ENCODE measurements around the gene TRPM2. TPM values are rescaled to one million over a fixed set of nuclear protein-coding genes. Genes with fewer than 3 reads are reported as not detected.

Gene TRPM2
- total and polyA plus RNA-seq, 2 donors: 2.7 to 9.4 TPM

DNA sequence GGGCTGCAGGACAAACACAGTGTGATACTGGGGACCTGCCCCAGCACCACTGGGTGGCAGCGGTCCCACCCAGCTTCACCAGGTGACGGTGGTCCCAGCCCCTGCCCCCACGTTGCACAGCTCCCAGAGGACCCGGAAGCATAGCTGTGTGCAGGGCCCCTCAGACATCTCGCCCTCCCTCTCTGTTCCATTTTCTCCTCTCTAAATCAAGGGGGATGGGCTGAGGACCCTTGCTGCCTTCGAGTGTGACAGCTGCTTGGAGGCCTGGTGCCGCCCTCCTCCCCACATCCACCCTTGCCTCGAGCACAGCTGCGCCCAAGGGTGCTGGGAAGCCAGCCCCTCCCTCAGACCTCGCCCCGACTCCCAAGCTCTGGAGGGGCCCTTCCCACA, 85.8 kb downstream of the TRPM2 start:
- DNase-seq (ENCODE audit: low read depth in 6 of 9, low spot score in 9 of 9): no peak
- 91% methylated on average over 11 of the region's 11 CpGs for WGBS

DNA sequence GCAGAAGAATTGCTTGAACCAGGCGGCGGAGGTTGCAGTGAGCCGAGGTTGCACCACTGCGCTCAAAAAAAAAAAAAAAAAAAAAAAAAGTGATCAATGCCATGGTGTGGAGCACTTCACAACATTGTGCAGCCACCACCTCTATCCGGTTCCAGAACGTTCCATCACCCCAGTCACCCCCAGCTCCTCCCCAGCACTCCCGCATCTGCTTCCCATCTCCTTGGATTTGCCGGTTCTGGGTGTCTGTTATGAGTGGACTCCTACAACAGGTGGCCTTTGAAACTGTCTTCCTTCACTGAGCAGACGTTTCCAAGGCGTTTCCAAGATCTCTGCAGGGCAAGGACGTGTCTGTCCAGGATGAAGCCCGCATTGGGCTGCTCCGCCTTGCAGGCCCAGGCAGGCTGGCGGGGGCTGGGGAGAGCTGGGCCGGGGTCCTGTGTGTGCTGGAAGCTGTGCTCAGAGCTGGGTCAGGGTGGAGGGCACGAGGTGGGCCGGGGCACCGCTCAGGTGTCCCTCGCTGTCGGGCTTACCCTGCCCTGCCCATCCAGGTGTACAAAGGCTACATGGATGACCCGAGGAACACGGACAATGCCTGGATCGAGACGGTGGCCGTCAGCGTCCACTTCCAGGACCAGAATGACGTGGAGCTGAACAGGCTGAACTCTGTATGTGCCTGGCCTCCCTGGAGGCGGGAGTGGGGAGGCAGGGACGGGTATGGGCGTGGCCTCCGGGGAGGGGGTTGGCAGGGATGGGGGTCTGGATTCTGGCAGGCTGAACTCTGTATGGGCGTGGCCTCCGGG, 87.0 kb downstream of the TRPM2 start:
- WGBS: 93% methylated on average over 33 of the region's 33 CpGs
- no peaks in the 10 kb centered on the region for H3K4me1 ChIP-seq (ENCODE audit: control insufficient read depth in 2 of 2, insufficient read depth in 2 of 2, low read length in 2 of 2)
- no peak for DNase-seq (ENCODE audit: low read depth in 6 of 9, low spot score in 9 of 9)
- no peak overlapping the region for H3K27ac ChIP-seq (ENCODE audit: low read depth in 1 of 2, low read length in 1 of 2)
- no peaks in the 10 kb centered on the region for H3K27me3 ChIP-seq (ENCODE audit: control insufficient read depth in 2 of 2, insufficient read depth in 1 of 2, low read length in 1 of 2)
- H3K36me3 ChIP-seq (ENCODE audit: control insufficient read depth in 2 of 2, insufficient read depth in 2 of 2, low read length in 1 of 2): no peaks in the 10 kb centered on the region
- H3K4me3 ChIP-seq (ENCODE audit: low read length in 2 of 2): no peak overlapping the region
- peaks cover 0 to 7% of the 10 kb centered on the region in 2 donors for H3K9me3 ChIP-seq (ENCODE audit: control insufficient read depth in 2 of 2, insufficient read depth in 1 of 2, low read length in 1 of 2)

More for the DNA sequence above, 85.8 kb downstream of the TRPM2 start:
- H3K9me3 ChIP-seq (ENCODE audit: control insufficient read depth in 2 of 2, insufficient read depth in 1 of 2, low read length in 1 of 2): peaks cover 0 to 2% of the 10 kb centered on the region in 2 donors
- H3K36me3 ChIP-seq (ENCODE audit: control insufficient read depth in 2 of 2, insufficient read depth in 2 of 2, low read length in 1 of 2): no peaks in the 10 kb centered on the region
- H3K4me1 ChIP-seq (ENCODE audit: control insufficient read depth in 2 of 2, insufficient read depth in 2 of 2, low read length in 2 of 2): no peaks in the 10 kb centered on the region
- no peaks in the 10 kb centered on the region for H3K27me3 ChIP-seq (ENCODE audit: control insufficient read depth in 2 of 2, insufficient read depth in 1 of 2, low read length in 1 of 2)
- no peak overlapping the region for H3K4me3 ChIP-seq (ENCODE audit: low read length in 2 of 2)
- H3K27ac ChIP-seq (ENCODE audit: low read depth in 1 of 2, low read length in 1 of 2): no peak overlapping the region

DNA sequence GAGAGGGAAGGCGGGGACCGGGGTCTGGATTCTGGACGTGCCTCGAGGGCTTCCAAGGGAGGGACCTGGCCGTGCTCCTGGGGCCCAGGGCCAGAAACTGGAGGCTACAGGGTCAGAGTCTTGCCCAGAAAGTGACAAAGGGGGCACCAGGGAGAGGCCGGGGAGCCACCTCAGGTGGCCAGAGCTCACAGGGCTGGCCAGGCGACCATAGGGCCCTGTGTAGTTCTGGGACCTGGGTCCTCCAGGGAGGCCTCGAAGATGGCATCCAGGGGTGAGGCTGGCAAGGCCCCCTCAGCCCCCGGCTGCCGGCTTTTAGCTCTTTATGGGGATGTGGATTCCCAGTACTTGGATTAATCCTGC, 87.6 kb downstream of the TRPM2 start:
- H3K4me1 ChIP-seq (ENCODE audit: control insufficient read depth in 2 of 2, insufficient read depth in 2 of 2, low read length in 2 of 2): no peaks in the 10 kb centered on the region
- H3K4me3 ChIP-seq (ENCODE audit: low read length in 2 of 2): no peak overlapping the region
- peaks cover 0 to 7% of the 10 kb centered on the region in 2 donors for H3K9me3 ChIP-seq (ENCODE audit: control insufficient read depth in 2 of 2, insufficient read depth in 1 of 2, low read length in 1 of 2)
- 93% methylated on average over 10 of the region's 10 CpGs for WGBS
- no peak overlapping the region for H3K27ac ChIP-seq (ENCODE audit: low read depth in 1 of 2, low read length in 1 of 2)
- DNase-seq (ENCODE audit: low read depth in 6 of 9, low spot score in 9 of 9): no peak
- H3K27me3 ChIP-seq (ENCODE audit: control insufficient read depth in 2 of 2, insufficient read depth in 1 of 2, low read length in 1 of 2): no peaks in the 10 kb centered on the region
- no peaks in the 10 kb centered on the region for H3K36me3 ChIP-seq (ENCODE audit: control insufficient read depth in 2 of 2, insufficient read depth in 2 of 2, low read length in 1 of 2)

DNA sequence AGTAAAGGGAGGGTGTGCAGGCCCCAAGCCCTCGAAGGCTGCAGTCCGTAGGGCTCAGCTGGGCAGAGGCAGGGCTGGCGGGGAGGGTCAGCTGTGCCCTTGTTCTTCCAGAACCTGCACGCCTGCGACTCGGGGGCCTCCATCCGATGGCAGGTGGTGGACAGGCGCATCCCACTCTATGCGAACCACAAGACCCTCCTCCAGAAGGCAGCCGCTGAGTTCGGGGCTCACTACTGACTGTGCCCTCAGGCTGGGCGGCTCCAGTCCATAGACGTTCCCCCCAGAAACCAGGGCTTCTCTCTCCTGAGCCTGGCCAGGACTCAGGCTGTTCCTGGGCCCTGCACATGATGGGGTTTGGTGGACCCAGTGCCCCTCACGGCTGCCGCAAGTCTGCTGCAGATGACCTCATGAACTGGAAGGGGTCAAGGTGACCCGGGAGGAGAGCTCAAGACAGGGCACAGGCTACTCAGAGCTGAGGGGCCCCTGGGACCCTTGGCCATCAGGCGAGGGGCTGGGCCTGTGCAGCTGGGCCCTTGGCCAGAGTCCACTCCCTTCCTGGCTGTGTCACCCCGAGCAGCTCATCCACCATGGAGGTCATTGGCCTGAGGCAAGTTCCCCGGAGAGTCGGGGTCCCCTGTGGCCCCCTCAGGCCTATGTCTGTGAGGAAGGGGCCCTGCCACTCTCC, 88.3 kb downstream of the TRPM2 start:
- Histone ChIP-seq H3K9me3 (ENCODE audit: control insufficient read depth in 2 of 2, insufficient read depth in 1 of 2, low read length in 1 of 2) (peaks cover 0 to 7% of the 10 kb centered on the region in 2 donors), H3K4me1 (ENCODE audit: control insufficient read depth in 2 of 2, insufficient read depth in 2 of 2, low read length in 2 of 2) (no peaks in the 10 kb centered on the region), H3K4me3 (ENCODE audit: low read length in 2 of 2) (no peak overlapping the region), H3K27ac (ENCODE audit: low read depth in 1 of 2, low read length in 1 of 2) (no peak overlapping the region), H3K27me3 (ENCODE audit: control insufficient read depth in 2 of 2, insufficient read depth in 1 of 2, low read length in 1 of 2) (no peaks in the 10 kb centered on the region), H3K36me3 (ENCODE audit: control insufficient read depth in 2 of 2, insufficient read depth in 2 of 2, low read length in 1 of 2) (no peaks in the 10 kb centered on the region)
- 96% methylated on average over 20 of the region's 20 CpGs for WGBS
- no peak for DNase-seq (ENCODE audit: low read depth in 6 of 9, low spot score in 9 of 9)

DNA sequence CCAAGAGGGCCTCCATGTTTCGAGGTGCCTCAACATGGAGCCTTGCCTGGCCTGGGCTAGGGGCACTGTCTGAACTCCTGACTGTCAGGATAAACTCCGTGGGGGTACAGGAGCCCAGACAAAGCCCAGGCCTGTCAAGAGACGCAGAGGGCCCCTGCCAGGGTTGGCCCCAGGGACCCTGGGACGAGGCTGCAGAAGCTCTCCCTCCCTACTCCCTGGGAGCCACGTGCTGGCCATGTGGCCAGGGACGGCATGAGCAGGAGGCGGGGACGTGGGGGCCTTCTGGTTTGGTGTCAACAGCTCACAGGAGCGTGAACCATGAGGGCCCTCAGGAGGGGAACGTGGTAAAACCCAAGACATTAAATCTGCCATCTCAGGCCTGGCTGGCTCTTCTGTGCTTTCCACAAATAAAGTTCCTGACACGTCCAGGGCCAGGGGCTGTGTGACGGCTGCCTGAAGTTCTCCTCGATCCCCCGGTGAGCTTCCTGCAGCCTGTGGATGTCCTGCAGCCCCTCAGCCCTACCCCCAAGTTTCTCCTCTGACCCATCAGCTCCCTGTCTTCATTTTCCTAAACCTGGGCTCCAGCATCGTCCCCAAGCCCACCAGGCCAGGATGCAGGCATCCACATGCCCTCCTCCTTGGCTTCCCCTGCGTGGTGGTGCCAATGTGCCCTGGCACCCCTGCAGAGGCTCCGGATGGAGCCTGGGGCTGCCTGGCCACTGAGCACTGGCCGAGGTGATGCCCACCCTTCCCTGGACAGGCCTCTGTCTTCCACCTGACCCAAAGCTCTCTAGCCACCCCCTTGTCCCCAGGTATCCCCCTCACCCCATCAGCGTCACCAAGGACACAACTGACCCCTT, 89.1 kb downstream of the TRPM2 start:
- no peak overlapping the region for H3K4me3 ChIP-seq (ENCODE audit: low read length in 2 of 2)
- peaks cover 0 to 7% of the 10 kb centered on the region in 2 donors for H3K9me3 ChIP-seq (ENCODE audit: control insufficient read depth in 2 of 2, insufficient read depth in 1 of 2, low read length in 1 of 2)
- no peaks in the 10 kb centered on the region for H3K36me3 ChIP-seq (ENCODE audit: control insufficient read depth in 2 of 2, insufficient read depth in 2 of 2, low read length in 1 of 2)
- H3K4me1 ChIP-seq (ENCODE audit: control insufficient read depth in 2 of 2, insufficient read depth in 2 of 2, low read length in 2 of 2): no peaks in the 10 kb centered on the region
- H3K27ac ChIP-seq (ENCODE audit: low read depth in 1 of 2, low read length in 1 of 2): no peak overlapping the region
- WGBS: 87% methylated on average over 19 of the region's 19 CpGs
- no peaks in the 10 kb centered on the region for H3K27me3 ChIP-seq (ENCODE audit: control insufficient read depth in 2 of 2, insufficient read depth in 1 of 2, low read length in 1 of 2)
- no peak for DNase-seq (ENCODE audit: low read depth in 6 of 9, low spot score in 9 of 9)

DNA sequence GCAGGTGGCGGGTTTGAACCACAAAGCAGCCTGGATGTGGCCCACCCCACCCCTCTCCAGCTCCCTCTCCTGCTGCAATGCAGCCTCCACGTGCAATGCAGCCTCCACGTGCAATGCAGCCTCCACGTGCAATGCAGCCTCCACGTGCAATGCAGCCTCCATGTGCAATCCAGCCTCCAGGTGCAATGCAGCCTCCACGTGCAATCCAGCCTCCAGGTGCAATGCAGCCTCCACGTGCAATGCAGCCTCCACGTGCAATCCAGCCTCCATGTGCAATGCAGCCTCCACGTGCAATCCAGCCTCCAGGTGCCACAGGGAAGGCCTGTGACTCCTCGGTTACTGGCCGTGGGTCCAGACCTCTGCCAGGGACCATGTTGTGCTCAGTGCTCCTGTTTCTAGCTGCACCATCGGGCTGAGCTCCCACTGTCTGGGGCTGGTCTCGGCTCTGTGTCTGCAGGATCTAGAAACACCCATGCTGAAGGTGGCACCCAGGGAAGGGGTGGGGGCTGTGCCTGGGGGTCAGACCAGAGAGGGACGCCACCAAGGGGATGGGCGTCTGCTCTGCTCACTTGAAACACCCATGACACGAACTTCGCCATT, 90.0 kb downstream of the TRPM2 start:
- DNase-seq (ENCODE audit: low read depth in 6 of 9, low spot score in 9 of 9): no peak
- no peak overlapping the region for H3K27ac ChIP-seq (ENCODE audit: low read depth in 1 of 2, low read length in 1 of 2)
- no peaks in the 10 kb centered on the region for H3K4me1 ChIP-seq (ENCODE audit: control insufficient read depth in 2 of 2, insufficient read depth in 2 of 2, low read length in 2 of 2)
- H3K36me3 ChIP-seq (ENCODE audit: control insufficient read depth in 2 of 2, insufficient read depth in 2 of 2, low read length in 1 of 2): no peaks in the 10 kb centered on the region
- 85% methylated on average over 17 of the region's 17 CpGs for WGBS
- peaks cover under 1 to 1% of the 10 kb centered on the region in 2 donors for H3K27me3 ChIP-seq (ENCODE audit: control insufficient read depth in 2 of 2, insufficient read depth in 1 of 2, low read length in 1 of 2)
- H3K4me3 ChIP-seq (ENCODE audit: low read length in 2 of 2): no peak overlapping the region
- H3K9me3 ChIP-seq (ENCODE audit: control insufficient read depth in 2 of 2, insufficient read depth in 1 of 2, low read length in 1 of 2): peaks cover 0 to 7% of the 10 kb centered on the region in 2 donors

DNA sequence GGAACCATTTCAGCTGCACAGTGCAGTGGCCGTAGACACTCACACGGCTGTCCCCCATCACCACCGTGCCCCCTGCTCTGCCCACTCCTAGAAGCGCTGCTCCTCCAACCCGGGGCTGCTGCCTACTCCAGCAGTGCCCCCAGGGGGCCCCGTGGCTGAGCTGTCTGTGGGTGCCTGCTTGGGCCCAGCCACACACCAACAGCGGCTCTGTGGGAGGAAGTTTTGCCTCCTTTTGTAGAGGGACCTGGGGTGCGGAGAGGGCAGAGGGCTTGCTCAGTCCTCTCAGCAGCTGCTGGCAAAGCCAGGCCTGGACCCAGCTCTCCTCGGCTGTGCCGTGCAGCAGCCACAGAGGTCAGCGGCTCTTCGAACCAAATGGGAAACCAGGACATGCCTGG, 90.5 kb downstream of the TRPM2 start:
- H3K4me3 ChIP-seq (ENCODE audit: low read length in 2 of 2): no peak overlapping the region
- peaks cover 2 to 6% of the 10 kb centered on the region in 2 donors for H3K27me3 ChIP-seq (ENCODE audit: control insufficient read depth in 2 of 2, insufficient read depth in 1 of 2, low read length in 1 of 2)
- no peaks in the 10 kb centered on the region for H3K4me1 ChIP-seq (ENCODE audit: control insufficient read depth in 2 of 2, insufficient read depth in 2 of 2, low read length in 2 of 2)
- WGBS: 90% methylated on average over 12 of the region's 12 CpGs
- peaks cover 0 to 7% of the 10 kb centered on the region in 2 donors for H3K9me3 ChIP-seq (ENCODE audit: control insufficient read depth in 2 of 2, insufficient read depth in 1 of 2, low read length in 1 of 2)
- H3K36me3 ChIP-seq (ENCODE audit: control insufficient read depth in 2 of 2, insufficient read depth in 2 of 2, low read length in 1 of 2): no peaks in the 10 kb centered on the region
- DNase-seq (ENCODE audit: low read depth in 6 of 9, low spot score in 9 of 9): no peak
- no peak overlapping the region for H3K27ac ChIP-seq (ENCODE audit: low read depth in 1 of 2, low read length in 1 of 2)

DNA sequence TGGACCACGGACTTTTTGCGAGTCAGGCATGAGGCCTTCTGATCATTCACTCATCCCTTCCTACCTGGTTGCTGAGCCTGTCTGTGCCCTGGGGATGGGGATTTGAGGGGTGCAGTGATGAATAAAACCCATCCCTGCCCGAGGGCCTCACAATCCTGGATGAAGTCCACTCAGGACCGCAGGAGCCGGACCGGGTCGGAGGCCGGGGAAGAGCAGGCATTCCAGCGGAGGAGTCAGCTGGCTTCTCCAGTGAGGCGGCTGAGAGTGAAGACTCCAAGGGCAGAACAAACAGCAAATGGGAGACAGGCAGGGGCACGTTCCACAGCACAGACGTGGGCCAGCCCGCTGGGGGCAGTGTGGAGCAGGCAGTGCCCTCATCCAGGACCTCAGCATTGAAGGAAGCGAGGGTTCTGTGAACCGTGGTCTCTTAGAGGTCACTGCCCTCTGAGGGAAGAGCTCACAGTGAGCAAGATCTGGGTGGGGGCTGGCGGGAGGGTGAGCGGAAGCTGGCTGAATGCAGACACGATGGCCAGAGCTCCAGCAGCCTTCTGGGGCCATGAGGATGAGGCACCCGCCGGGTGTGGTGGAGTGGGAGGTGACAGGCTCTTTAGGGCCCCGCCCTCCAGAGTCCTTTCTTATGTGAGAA, 91.0 kb downstream of the TRPM2 start:
- Histone ChIP-seq H3K4me3 (ENCODE audit: low read length in 2 of 2) (no peak overlapping the region), H3K27ac (ENCODE audit: low read depth in 1 of 2, low read length in 1 of 2) (no peak overlapping the region), H3K4me1 (ENCODE audit: control insufficient read depth in 2 of 2, insufficient read depth in 2 of 2, low read length in 2 of 2) (no peaks in the 10 kb centered on the region), H3K9me3 (ENCODE audit: control insufficient read depth in 2 of 2, insufficient read depth in 1 of 2, low read length in 1 of 2) (peaks cover 0 to 7% of the 10 kb centered on the region in 2 donors), H3K27me3 (ENCODE audit: control insufficient read depth in 2 of 2, insufficient read depth in 1 of 2, low read length in 1 of 2) (peaks cover 2 to 9% of the 10 kb centered on the region in 2 donors), H3K36me3 (ENCODE audit: control insufficient read depth in 2 of 2, insufficient read depth in 2 of 2, low read length in 1 of 2) (no peaks in the 10 kb centered on the region)
- peak in 1 of 9 donors; percentile 10 for DNase-seq (ENCODE audit: low read depth in 6 of 9, low spot score in 9 of 9)
- 86% methylated on average over 21 of the region's 21 CpGs for WGBS
